Chondrocyte (in vitro differentiated cells): Measurements from ENCODE around the gene BCAR1. TPM values are rescaled to one million over a fixed set of nuclear protein-coding genes. Genes with fewer than 3 reads are reported as not detected.
"Not testable (repeated sequence)": the region's sequence is repeated elsewhere in the genome, so short reads cannot be mapped to it uniquely, and the experiment has no call there.

ENCODE experiments used
- DNase-seq: peaks from one replicate; pipeline ENCODE4 v3.0.0; 2021; ENCODE audit warnings: mixed read lengths, low spot score
- H3K27ac Mint-ChIP-seq: one replicate; pipeline ENCODE4 v1.8.0; 2021; ENCODE audit warnings: mild to moderate bottlenecking, moderate library complexity, mixed read lengths; ENCODE audit not compliant: unreplicated experiment
- H3K27me3 Mint-ChIP-seq: 2 replicates; pipeline ENCODE4 v1.8.0; 2021; ENCODE audit warnings: low read depth, mixed read lengths
- H3K36me3 Mint-ChIP-seq: 2 replicates; pipeline ENCODE4 v1.8.0; 2021; ENCODE audit warnings: low read depth, mixed read lengths
- H3K4me1 Mint-ChIP-seq: 2 replicates; pipeline ENCODE4 v1.8.0; 2021; ENCODE audit warnings: low read depth, mild to moderate bottlenecking, mixed read lengths
- H3K4me3 Mint-ChIP-seq: one replicate; pipeline ENCODE4 v1.8.0; 2021; ENCODE audit warnings: mild to moderate bottlenecking, moderate library complexity, mixed read lengths; ENCODE audit not compliant: unreplicated experiment
- H3K9me3 Mint-ChIP-seq: 2 replicates; pipeline ENCODE4 v1.8.0; 2021; ENCODE audit warnings: low read depth, mixed read lengths
- total RNA-seq: library from RNA; stranded (reverse); gene quantifications from 3 replicates; pipeline ENCODE4 v1.2.1, GENCODE V29; 2021
- TF ChIP-seq, protein P1 (sequence below): fragments of 200-600 bp; sonication (generic); IDR thresholded peaks from 2 replicates; pipeline ENCODE4 v1.5.0; 2021; ENCODE audit warnings: antibody characterized with exemption, mild to moderate bottlenecking, moderate library complexity

The BCAR1 gene
- total RNA-seq, 1 donor from 2014 or later: 125 TPM

DNA sequence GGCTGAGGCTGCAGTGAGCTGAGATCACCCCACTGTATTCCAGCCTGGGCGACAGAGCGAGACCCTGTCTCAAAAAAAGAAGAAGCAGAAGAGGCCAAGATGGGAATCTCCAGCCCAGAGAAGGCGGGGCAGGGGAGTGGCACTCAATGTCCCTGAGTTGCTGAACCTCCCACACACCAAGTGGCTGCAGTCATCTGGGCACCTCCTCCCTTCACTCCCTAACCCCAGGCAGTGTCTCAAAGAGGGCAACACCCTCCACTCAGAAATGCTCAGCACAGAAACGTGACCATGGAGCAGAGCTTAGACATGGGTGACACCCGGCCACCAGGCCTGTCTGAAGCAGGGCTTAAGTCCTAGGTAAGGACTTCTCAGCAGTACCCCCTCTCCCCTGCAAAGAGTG is 36.3 kb upstream of the BCAR1 start:
- Mint-ChIP-seq H3K27ac (no peak overlapping the region), H3K4me1 (peaks cover 12% of the 10 kb centered on the region), H3K4me3 (no peak overlapping the region), H3K36me3 (peaks cover 9% of the 10 kb centered on the region), H3K9me3 (no peaks in the 10 kb centered on the region), H3K27me3 (no peaks in the 10 kb centered on the region)
- no peak for DNase-seq
- TF ChIP-seq, protein P1, sequence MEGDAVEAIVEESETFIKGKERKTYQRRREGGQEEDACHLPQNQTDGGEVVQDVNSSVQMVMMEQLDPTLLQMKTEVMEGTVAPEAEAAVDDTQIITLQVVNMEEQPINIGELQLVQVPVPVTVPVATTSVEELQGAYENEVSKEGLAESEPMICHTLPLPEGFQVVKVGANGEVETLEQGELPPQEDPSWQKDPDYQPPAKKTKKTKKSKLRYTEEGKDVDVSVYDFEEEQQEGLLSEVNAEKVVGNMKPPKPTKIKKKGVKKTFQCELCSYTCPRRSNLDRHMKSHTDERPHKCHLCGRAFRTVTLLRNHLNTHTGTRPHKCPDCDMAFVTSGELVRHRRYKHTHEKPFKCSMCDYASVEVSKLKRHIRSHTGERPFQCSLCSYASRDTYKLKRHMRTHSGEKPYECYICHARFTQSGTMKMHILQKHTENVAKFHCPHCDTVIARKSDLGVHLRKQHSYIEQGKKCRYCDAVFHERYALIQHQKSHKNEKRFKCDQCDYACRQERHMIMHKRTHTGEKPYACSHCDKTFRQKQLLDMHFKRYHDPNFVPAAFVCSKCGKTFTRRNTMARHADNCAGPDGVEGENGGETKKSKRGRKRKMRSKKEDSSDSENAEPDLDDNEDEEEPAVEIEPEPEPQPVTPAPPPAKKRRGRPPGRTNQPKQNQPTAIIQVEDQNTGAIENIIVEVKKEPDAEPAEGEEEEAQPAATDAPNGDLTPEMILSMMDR: no peak

DNA sequence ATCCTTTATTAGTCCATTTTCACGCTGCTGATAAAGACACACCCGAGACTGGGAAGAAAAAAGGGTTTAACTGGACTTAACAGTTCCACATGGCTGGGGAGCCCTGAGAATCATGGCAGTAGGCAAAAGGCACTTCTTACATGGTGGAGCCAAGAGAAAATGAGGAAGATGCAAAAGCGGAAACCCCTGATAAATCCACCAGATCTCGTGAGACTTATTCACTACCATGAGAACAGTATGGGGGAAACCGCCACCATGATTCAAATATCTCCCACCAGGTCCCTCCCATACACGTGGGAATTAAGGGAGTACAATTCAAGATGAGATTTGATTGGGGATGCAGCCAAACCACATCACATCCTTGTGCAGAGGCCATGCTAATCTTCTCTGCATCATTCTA is 35.0 kb upstream of the BCAR1 start:
- H3K27ac Mint-ChIP-seq: no peak overlapping the region
- no peaks in the 10 kb centered on the region for H3K9me3 Mint-ChIP-seq
- peaks cover 6% of the 10 kb centered on the region for H3K36me3 Mint-ChIP-seq
- H3K4me3 Mint-ChIP-seq: no peak overlapping the region
- no peak for DNase-seq
- no peaks in the 10 kb centered on the region for H3K27me3 Mint-ChIP-seq
- H3K4me1 Mint-ChIP-seq: peaks cover 12% of the 10 kb centered on the region
- TF ChIP-seq, protein P1: no peak

DNA sequence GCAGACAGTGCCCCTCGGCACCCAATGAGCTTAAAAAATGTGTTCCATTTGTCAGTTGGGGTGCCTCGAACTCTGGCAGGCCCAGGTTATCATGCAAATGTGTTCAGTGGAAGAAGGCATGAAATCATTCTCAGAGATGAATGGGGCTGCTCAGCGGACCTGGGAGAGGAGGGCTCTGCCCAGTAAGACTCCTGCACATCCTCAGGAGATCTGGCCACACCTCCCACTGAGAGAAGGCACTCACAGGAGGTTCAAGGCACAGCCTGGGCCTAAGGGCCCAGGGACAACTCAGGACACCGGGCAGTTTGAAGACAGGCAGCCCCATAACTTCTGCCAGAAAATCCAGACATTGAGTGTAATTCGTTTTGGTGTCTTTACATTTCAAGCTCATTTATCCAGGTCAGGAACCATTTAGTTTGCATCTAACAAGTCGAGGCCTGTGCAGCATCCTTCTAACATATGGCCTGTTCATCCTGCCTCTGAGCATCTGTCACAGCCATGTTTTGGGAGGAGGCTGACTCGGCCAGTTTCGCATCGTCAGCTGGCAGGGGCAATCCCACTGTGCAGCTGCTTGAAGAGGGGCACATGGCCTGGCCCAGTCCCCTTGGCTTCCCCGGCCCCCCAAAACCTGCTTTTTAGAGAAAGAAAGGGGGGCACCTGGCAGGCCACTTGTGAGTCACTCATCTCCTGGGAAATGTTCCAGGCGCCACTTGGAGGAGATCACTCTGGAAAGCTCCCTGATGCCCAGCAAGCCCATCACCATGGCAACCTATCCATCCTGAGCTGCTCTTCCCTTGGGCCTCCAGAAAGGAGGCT is 31.2 kb upstream of the BCAR1 start:
- no peak overlapping the region for H3K27ac Mint-ChIP-seq
- H3K27me3 Mint-ChIP-seq: no peaks in the 10 kb centered on the region
- no peaks in the 10 kb centered on the region for H3K9me3 Mint-ChIP-seq
- H3K36me3 Mint-ChIP-seq: no peaks in the 10 kb centered on the region
- TF ChIP-seq, protein P1: no peak
- no peak overlapping the region for H3K4me3 Mint-ChIP-seq
- peaks cover 18% of the 10 kb centered on the region for H3K4me1 Mint-ChIP-seq
- DNase-seq: no peak

DNA sequence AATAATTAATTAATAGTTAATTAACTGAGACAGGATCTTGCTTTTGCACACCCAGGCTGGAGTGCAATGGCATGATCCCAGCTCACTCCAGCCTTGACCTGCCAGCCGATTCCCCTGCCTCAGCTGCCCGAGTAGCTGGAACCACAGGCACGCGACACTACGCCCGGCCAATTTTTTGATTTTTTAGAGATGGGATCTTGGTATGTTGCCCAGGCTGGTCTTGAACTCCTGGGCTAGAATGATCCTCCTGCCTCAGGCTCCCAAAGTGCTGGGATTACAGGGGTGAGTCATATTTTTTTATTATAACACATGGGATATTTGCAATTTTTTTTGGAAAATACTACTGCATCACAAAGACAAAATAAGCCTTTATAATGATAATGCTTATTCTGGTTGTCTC is 30.4 kb upstream of the BCAR1 start:
- Mint-ChIP-seq H3K9me3 (no peaks in the 10 kb centered on the region), H3K27me3 (no peaks in the 10 kb centered on the region), H3K4me1 (peaks cover 18% of the 10 kb centered on the region), H3K36me3 (no peaks in the 10 kb centered on the region), H3K4me3 (no peak overlapping the region), H3K27ac (no peak overlapping the region)
- no peak for DNase-seq
- TF ChIP-seq, protein P1: no peak

DNA sequence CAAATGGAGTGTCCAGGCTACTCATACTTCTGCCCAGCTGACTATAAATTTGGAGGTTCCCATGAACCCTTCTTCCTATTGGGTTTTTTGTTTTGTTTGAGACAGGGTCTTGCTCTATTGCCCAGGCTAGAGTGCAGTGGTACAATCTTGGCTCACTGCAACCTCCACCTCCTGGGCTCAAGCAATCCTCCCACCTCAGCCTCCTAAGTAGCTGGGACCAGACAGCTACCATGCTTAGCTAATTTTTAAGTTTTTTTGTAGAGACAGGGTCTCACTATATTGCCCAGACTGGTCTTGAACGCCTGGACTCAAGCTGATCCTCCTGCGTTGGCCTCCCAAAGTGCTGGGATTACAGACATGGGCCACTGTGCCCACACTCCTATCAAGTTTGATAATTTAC is 29.6 kb upstream of the BCAR1 start:
- H3K4me1 Mint-ChIP-seq: peaks cover 18% of the 10 kb centered on the region
- H3K36me3 Mint-ChIP-seq, H3K4me3 Mint-ChIP-seq, H3K9me3 Mint-ChIP-seq, DNase-seq, H3K27ac Mint-ChIP-seq, H3K27me3 Mint-ChIP-seq: not testable (repeated sequence)

DNA sequence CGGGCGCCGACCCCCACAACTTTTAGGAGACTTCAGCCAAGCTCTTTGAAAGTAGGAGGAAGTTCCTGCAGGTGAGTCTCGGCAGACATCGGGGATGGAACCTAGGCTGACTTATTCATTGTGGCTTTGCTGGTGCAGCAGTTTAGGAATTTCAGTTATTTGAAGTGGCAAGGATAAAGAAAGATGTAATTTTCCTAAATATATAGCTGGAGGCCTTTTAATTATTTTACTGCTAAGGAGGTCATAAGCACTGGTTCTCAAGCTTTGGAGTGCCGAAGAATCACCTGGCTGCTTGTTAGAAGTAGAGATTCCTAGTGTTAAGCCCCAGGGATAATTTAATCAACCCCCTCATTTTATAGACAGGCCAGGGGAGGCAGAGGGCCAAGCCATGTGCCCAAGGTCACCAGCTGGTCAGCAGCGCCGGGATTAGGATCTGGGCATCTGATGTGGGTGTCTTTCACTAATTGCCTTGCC is 28.9 kb upstream of the BCAR1 start:
- TF ChIP-seq, protein P1: no peak
- no peak overlapping the region for H3K27ac Mint-ChIP-seq
- H3K36me3 Mint-ChIP-seq: no peaks in the 10 kb centered on the region
- H3K9me3 Mint-ChIP-seq: no peaks in the 10 kb centered on the region
- no peak for DNase-seq
- no peaks in the 10 kb centered on the region for H3K27me3 Mint-ChIP-seq
- H3K4me1 Mint-ChIP-seq: peaks cover 18% of the 10 kb centered on the region
- no peak overlapping the region for H3K4me3 Mint-ChIP-seq
